Activated CD8-positive, alpha-beta memory T cell treated with anti-CD3 and anti-CD28 coated beads for 48 hours (primary cell): Measurements from ENCODE around the gene PEX10.

Source experiments
- DNase-seq, 3 experiments: peaks; one replicate each; pipeline ENCODE4 v3.0.0-alpha.2; 2020; ENCODE audit warnings: low read depth in 2 of 3, low spot score in 2 of 3

Gene PEX10

GRCh38 chr1:2376261-2376741 is 36.1 kb downstream of the PEX10 start:
- no peak for DNase-seq

- DNase-seq: no peak
Measured at GRCh38 chr1:2375923-2376260, 36.5 kb downstream of the PEX10 start.

GRCh38 chr1:2375246-2375922 is 37.0 kb downstream of the PEX10 start:
- DNase-seq: no peak

- no peak for DNase-seq
Measured at GRCh38 chr1:2374252-2375155, 37.9 kb downstream of the PEX10 start.

- DNase-seq: no peak
Measured at GRCh38 chr1:2373551-2374251, 38.7 kb downstream of the PEX10 start.

GRCh38 chr1:2372551-2373490 is 39.5 kb downstream of the PEX10 start:
- no peak for DNase-seq

GRCh38 chr1:2368053-2368744 is 44.2 kb downstream of the PEX10 start:
- no peak for DNase-seq

- DNase-seq: no peak
Measured at GRCh38 chr1:2363847-2364513, 48.4 kb downstream of the PEX10 start.

GRCh38 chr1:2360588-2361364 is 51.6 kb downstream of the PEX10 start:
- no peak for DNase-seq

GRCh38 chr1:2358651-2359640 is 53.4 kb downstream of the PEX10 start:
- DNase-seq: no peak

GRCh38 chr1:2358072-2358471 is 54.3 kb downstream of the PEX10 start:
- no peak for DNase-seq

- no peak for DNase-seq
Measured at GRCh38 chr1:2356911-2357845, 55.2 kb downstream of the PEX10 start.

- no peak for DNase-seq
Measured at GRCh38 chr1:2356401-2356800, 56.0 kb downstream of the PEX10 start.

- no peak for DNase-seq
Measured at GRCh38 chr1:2355373-2356261, 56.7 kb downstream of the PEX10 start.
